K562 (cell line): ENCODE data around the gene MMAB. TPM values are rescaled to one million over a fixed set of nuclear protein-coding genes. Genes with fewer than 3 reads are reported as not detected.

ENCODE experiments used
- FOXP1 ChIP-seq: sonication (generic); formaldehyde crosslinking; IDR thresholded peaks from 2 replicates; pipeline ENCODE4 v1.8.0; 2022; ENCODE audit warnings: mild to moderate bottlenecking, missing genetic modification reagents
- GTF2A2 ChIP-seq: IDR thresholded peaks from 2 replicates; pipeline ENCODE4 v1.6.1; 2016; ENCODE audit warnings: mild to moderate bottlenecking, missing genetic modification characterization, missing compliant biosample characterization
- KLF1 ChIP-seq: fragments of 450-650 bp; IDR thresholded peaks from 2 replicates; pipeline ENCODE4 v1.6.1; 2016; ENCODE audit warnings: missing genetic modification characterization, missing compliant biosample characterization
- MIER1 ChIP-seq: fragments of 450-650 bp; IDR thresholded peaks from 2 replicates; pipeline ENCODE4 v1.6.1; 2016; ENCODE audit warnings: antibody characterized with exemption, mild to moderate bottlenecking, low read depth
- NFE2 ChIP-seq: IDR thresholded peaks from 2 replicates; pipeline ENCODE4 v1.6.1; 2014; ENCODE audit warnings: antibody characterized with exemption, low read depth
- NFXL1 ChIP-seq: fragments of 450-650 bp; formaldehyde crosslinking; IDR thresholded peaks from 2 replicates; pipeline ENCODE4 v1.4.0; 2021; ENCODE audit warnings: mild to moderate bottlenecking
- NRF1 ChIP-seq, 2 experiments: fragments of 450-650 bp; IDR thresholded peaks in 1 of 2; conservative IDR thresholded peaks in 1 of 2; 2 replicates each; pipeline ENCODE4 v1.6.1; 2014; ENCODE audit warnings: mild to moderate bottlenecking in 2 of 2
- PHB ChIP-seq: fragments of 250-450 bp; sonication (Bioruptor Pico); IDR thresholded peaks from 2 replicates; pipeline ENCODE4 v1.5.0; 2021
- PRMT5 ChIP-seq: sonication (generic); formaldehyde crosslinking; IDR thresholded peaks from 2 replicates; pipeline ENCODE4 v1.5.0; 2020; ENCODE audit warnings: missing genetic modification reagents
- RCOR1 ChIP-seq, 2 experiments: IDR thresholded peaks; 2 replicates each; pipeline ENCODE4 v1.6.1; 2012; ENCODE audit warnings: low read depth in 2 of 2, low read length in 2 of 2, borderline replicate concordance in 1 of 2, improper control_type of control experiment in 1 of 2
- SAFB ChIP-seq: fragments of 200-400 bp; formaldehyde crosslinking; IDR thresholded peaks from 2 replicates; pipeline ENCODE4 v1.6.1; 2017; ENCODE audit warnings: low read depth, low read length, borderline replicate concordance
- SPI1 ChIP-seq: IDR thresholded peaks from 2 replicates; pipeline ENCODE4 v1.6.1; 2011; ENCODE audit warnings: low read depth, low read length, control low read depth, borderline replicate concordance
- TAF1 ChIP-seq: IDR thresholded peaks from 2 replicates; pipeline ENCODE4 v1.6.1; 2011; ENCODE audit warnings: mild to moderate bottlenecking, low read length, moderate library complexity; ENCODE audit not compliant: insufficient read depth, control insufficient read depth, severe bottlenecking; ENCODE audit errors: extremely low read depth
- ZNF165 ChIP-seq: fragments of 250-450 bp; sonication (Bioruptor Pico); IDR thresholded peaks from 2 replicates; pipeline ENCODE4 v1.4.0; 2020; ENCODE audit warnings: borderline replicate concordance
- ZNF354B ChIP-seq: fragments of 250-450 bp; sonication (Bioruptor Pico); IDR thresholded peaks from 2 replicates; pipeline ENCODE4 v1.4.0; 2020
- ZSCAN32 ChIP-seq: fragments of 450-650 bp; formaldehyde crosslinking; IDR thresholded peaks from 2 replicates; pipeline ENCODE4 v1.4.0; 2020; ENCODE audit warnings: mild to moderate bottlenecking, moderate library complexity
- polyA plus RNA-seq, 8 experiments: library from polyadenylated mRNA; depleted of rRNA in 4 of 8; stranded (reverse) in 5 of 8; unstranded in 3 of 8; fragments of >200 nt; fragmentation: Nextera tagmentation in 2 of 8; fragmentation: Illumina TruSeq in 1 of 8; extraction: Ambion mirVana in 2 of 8; extraction: Trizol in 1 of 8; gene quantifications; 2 replicates each; pipeline versions ENCODE4 v1.2.1 to v1.2.3, GENCODE V29; 2011 to 2014; ENCODE audit warnings: inconsistent platforms in 1 of 8, missing spikeins in 1 of 8
- total RNA-seq, 7 experiments: library from RNA; depleted of rRNA in 6 of 7; stranded (reverse); fragments of >200 nt in 6 of 7; fragmentation: Illumina TruSeq in 2 of 7; extraction: Trizol in 2 of 7; gene quantifications; 2 replicates each; pipeline versions ENCODE4 v1.2.1 to v1.2.3, GENCODE V29; 2011 to 2021; ENCODE audit warnings: low replicate concordance in 1 of 7
- TF ChIP-seq, protein P1 (sequence below): sonication (generic); formaldehyde crosslinking; IDR thresholded peaks from 2 replicates; pipeline ENCODE4 v1.8.0; 2022; ENCODE audit warnings: mild to moderate bottlenecking, missing genetic modification reagents
- TF ChIP-seq, protein P2 (sequence below): fragments of 450-650 bp; formaldehyde crosslinking; IDR thresholded peaks from 2 replicates; pipeline ENCODE4 v1.4.0; 2022; ENCODE audit warnings: missing genetic modification characterization
- TF ChIP-seq, protein P3 (sequence below): IDR thresholded peaks from 2 replicates; pipeline ENCODE4 v1.6.1; 2014; ENCODE audit warnings: antibody characterized with exemption
- TF ChIP-seq, protein P4 (sequence below): sonication (generic); formaldehyde crosslinking; IDR thresholded peaks from 2 replicates; pipeline ENCODE4 v1.5.0; 2020; ENCODE audit warnings: missing genetic modification reagents

Gene MMAB
- total and polyA plus RNA-seq, 9 of the 15 experiments (the other 6 are each of a cell fraction or from before 2014, with no cell fraction given), result 9.5 to 76.1 (median 46.2) TPM

DNA sequence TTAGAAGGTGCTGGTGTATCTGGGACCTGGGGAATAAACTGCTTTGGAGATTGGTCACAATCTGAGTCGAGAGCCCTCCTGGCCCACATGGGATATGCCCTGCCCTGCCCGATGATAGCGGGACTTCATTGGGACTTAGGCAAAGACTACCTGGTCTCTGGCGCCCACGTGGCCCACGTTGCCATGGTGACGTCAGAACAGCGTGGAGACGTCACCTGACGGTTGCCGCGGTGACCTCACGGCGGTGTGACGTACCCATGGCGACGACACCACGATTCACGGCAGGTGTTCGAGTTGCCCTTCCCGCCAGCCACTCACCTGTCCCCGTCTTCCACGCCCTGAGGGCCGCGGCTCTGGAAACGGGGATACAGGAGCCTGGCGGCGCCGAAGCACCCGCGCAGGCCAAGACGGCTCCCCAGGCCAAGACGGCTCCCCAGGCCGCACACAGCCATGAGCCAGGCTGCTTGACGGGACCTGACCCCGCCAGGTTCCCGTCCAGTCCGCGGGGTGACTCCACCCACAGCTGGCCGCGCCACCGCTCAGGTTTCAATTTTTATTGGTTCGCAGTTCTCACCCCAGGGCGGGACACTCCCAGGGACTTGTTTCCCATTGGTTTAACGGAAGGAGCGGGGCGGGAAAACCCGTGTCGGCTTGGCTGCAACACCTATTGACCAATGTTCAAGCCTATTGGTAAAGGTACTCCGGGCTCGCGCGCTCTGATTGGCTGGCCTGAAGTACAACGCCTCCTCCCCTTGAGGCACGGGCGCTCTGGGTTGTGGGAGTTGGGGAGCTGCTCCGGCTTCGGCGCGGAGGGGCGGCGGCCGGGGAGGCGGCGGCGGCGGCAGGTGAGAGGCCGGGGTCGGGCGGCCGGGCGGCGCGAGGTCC is at the start of gene MMAB, which contains the start of gene MVK (continued):
- TF ChIP-seq, protein P1, sequence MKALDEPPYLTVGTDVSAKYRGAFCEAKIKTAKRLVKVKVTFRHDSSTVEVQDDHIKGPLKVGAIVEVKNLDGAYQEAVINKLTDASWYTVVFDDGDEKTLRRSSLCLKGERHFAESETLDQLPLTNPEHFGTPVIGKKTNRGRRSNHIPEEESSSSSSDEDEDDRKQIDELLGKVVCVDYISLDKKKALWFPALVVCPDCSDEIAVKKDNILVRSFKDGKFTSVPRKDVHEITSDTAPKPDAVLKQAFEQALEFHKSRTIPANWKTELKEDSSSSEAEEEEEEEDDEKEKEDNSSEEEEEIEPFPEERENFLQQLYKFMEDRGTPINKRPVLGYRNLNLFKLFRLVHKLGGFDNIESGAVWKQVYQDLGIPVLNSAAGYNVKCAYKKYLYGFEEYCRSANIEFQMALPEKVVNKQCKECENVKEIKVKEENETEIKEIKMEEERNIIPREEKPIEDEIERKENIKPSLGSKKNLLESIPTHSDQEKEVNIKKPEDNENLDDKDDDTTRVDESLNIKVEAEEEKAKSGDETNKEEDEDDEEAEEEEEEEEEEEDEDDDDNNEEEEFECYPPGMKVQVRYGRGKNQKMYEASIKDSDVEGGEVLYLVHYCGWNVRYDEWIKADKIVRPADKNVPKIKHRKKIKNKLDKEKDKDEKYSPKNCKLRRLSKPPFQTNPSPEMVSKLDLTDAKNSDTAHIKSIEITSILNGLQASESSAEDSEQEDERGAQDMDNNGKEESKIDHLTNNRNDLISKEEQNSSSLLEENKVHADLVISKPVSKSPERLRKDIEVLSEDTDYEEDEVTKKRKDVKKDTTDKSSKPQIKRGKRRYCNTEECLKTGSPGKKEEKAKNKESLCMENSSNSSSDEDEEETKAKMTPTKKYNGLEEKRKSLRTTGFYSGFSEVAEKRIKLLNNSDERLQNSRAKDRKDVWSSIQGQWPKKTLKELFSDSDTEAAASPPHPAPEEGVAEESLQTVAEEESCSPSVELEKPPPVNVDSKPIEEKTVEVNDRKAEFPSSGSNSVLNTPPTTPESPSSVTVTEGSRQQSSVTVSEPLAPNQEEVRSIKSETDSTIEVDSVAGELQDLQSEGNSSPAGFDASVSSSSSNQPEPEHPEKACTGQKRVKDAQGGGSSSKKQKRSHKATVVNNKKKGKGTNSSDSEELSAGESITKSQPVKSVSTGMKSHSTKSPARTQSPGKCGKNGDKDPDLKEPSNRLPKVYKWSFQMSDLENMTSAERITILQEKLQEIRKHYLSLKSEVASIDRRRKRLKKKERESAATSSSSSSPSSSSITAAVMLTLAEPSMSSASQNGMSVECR (CRISPR knock-in tag), result peak; percentile 93
- TF ChIP-seq FOXP1 (0 out of 2 replicates have a peak, but pooled peaks have one; percentile 32), SPI1 (no peak), MIER1 (no peak), SAFB (no peak), ZSCAN32 (CRISPR knock-in tag) (no peak), ZNF165 (CRISPR knock-in tag) (no peak), PHB (0 out of 2 replicates have a peak, but pooled peaks have one; percentile 42), GTF2A2 (tag) (no peak), PRMT5 (CRISPR knock-in tag) (no peak), KLF1 (no peak), TAF1 (peak; percentile 58), NRF1 (conservative IDR thresholded peaks at IDR 0.05 in 1 of 2, IDR thresholded peaks at IDR 0.05 in 1 of 2) (peak; percentile 73 to 78), NFE2 (no peak), RCOR1 (IDR thresholded peaks at IDR 0.05; ENCODE audit: borderline replicate concordance in 1 of 2, low read depth in 2 of 2, low read length in 2 of 2) (peak in 1 of 2 experiments; percentile 82; a peak in 2 of 4 replicates), NFXL1 (CRISPR knock-in tag) (no peak), ZNF354B (no peak)
- TF ChIP-seq, protein P2, sequence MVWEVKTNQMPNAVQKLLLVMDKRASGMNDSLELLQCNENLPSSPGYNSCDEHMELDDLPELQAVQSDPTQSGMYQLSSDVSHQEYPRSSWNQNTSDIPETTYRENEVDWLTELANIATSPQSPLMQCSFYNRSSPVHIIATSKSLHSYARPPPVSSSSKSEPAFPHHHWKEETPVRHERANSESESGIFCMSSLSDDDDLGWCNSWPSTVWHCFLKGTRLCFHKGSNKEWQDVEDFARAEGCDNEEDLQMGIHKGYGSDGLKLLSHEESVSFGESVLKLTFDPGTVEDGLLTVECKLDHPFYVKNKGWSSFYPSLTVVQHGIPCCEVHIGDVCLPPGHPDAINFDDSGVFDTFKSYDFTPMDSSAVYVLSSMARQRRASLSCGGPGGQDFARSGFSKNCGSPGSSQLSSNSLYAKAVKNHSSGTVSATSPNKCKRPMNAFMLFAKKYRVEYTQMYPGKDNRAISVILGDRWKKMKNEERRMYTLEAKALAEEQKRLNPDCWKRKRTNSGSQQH, result no peak
- TF ChIP-seq, protein P3, sequence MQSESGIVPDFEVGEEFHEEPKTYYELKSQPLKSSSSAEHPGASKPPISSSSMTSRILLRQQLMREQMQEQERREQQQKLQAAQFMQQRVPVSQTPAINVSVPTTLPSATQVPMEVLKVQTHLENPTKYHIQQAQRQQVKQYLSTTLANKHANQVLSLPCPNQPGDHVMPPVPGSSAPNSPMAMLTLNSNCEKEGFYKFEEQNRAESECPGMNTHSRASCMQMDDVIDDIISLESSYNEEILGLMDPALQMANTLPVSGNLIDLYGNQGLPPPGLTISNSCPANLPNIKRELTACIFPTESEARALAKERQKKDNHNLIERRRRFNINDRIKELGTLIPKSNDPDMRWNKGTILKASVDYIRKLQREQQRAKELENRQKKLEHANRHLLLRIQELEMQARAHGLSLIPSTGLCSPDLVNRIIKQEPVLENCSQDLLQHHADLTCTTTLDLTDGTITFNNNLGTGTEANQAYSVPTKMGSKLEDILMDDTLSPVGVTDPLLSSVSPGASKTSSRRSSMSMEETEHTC, result peak; percentile 58; the same call in 1 of the 2 replicates
- TF ChIP-seq, protein P4, sequence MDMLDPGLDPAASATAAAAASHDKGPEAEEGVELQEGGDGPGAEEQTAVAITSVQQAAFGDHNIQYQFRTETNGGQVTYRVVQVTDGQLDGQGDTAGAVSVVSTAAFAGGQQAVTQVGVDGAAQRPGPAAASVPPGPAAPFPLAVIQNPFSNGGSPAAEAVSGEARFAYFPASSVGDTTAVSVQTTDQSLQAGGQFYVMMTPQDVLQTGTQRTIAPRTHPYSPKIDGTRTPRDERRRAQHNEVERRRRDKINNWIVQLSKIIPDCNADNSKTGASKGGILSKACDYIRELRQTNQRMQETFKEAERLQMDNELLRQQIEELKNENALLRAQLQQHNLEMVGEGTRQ (CRISPR knock-in tag), result peak; percentile 95
